LoVo (cell line): Measurements from ENCODE around the gene ITGA2.

ENCODE experiments used
- DNase-seq: peaks from one replicate; pipeline ENCODE4 v3.0.0-alpha.2; 2016; ENCODE audit warnings: low spot score

ITGA2 gene

GRCh38 chr5:53017794-53018391 lies 28.7 kb downstream of the ITGA2 start:
- DNase-seq: no peak

- DNase-seq: no peak
Measured at GRCh38 chr5:53019320-53019719, 30.2 kb downstream of the ITGA2 start.

- no peak for DNase-seq
Measured at GRCh38 chr5:53022930-53023511, 33.9 kb downstream of the ITGA2 start.

GRCh38 chr5:53023969-53024368 lies 34.8 kb downstream of the ITGA2 start:
- no peak for DNase-seq

DNA sequence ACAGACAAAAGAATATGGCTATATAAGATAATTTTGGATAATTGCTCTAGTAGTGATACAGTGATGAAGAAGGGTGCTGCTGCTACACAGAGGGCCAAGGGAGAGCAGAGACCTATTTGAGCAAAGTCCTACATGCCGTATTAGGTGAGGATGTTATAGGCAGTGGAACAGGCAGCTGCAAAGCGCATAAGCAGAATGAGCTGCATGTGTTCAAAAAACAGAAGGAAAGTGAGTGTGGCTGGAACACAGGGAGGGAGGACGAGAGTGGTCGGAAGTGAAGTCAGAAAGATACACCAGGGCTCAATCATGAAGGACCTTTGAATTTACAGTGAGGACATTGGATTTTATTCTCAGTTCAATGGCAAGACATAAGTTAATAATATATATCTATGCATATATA lies 35.4 kb downstream of the ITGA2 start:
- no peak for DNase-seq

DNA sequence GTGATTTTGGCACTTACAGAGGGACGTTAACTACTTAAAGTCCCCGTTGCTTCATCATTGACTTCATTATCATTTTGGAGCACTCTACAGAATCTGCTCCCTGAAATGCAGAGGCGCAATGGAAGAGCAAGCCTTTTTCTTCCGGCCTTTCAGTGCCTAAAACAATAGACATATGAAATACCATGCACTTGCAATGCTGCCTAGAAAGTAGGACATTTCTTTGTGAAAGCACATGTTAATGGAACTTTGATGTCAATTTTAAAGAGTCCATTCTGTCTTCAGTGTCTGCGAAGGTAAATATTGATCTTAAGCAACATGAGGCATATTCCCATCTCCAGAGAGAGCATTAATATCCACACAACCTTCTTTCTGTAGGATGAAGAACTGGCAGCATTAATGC lies 36.3 kb downstream of the ITGA2 start:
- no peak for DNase-seq

GRCh38 chr5:53027913-53028312 lies 38.8 kb downstream of the ITGA2 start:
- DNase-seq: no peak

DNA sequence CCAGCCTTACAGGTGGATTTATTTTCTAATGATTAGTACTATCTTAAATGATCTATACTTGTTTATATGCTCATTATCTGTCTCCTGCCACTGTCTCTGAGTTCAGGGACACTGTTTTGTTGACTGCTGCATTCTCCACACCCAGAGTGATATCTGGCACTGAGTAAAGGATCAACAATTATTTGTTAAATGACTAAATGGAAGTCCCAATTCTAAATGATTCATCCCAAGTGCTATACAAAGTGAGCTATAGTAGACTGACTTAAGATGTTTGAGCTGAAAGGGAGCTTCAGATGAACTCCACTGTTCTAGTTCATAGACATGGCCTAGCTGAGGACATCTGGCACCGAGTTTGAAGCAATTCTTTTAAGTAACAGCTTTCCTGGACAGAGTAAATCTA lies 40.5 kb downstream of the ITGA2 start:
- no peak for DNase-seq

DNA sequence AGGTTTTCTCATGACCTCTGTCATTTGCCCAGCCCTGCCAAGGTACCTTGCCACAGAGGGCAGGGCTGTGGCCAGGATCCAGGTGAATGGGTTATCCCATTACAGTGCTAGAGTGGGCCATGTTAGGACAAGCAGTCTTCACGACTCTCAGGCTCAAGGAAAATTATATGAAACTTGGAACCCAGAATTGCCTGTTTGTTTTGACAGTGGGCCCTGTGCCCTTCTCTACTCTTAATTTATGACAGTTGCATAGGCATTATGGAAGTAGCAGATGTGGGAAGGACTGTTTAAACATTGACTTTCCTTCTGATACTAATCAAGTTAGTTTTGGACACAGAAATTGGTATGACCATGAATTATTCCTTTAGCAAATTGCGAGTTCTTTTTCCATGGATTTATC lies 41.7 kb downstream of the ITGA2 start:
- no peak for DNase-seq

DNA sequence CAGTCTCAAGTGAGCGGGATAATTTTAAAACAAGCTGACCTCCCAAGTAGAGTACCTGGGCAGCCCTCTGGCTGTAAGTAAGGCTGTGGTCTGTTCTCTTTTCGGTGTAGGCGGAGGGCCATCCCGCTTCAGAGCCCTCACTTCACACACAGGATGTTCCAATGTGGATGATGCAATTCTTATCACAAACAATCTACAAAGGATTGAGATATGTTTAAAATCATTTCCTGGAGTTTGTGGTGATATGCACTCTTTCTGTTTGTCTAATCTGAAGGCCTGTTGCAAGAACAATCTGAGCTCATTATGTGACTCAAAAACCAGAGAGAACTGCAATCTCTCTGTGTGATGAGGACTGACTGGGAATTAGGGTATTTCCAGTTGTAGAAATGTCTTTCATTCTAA lies 42.5 kb downstream of the ITGA2 start:
- DNase-seq: peak; percentile 75

DNA sequence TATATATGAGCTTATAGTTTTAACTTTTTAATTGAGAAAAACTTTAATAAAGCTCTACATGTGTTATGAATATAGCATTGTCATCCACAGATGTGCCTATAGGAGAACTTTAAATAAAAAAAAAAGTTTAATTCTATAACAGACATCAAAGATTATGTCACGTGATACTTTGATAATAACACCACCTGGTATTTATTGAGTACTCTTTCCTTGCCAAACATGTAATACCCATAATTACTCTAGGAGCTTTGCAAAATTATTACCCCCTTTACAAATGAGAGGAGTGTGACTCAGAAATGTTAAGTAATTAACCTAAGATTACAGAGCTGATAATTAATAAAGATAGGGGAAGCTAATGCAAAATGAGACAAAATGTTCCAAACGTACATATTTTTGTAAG lies 43.0 kb downstream of the ITGA2 start:
- DNase-seq: no peak

DNA sequence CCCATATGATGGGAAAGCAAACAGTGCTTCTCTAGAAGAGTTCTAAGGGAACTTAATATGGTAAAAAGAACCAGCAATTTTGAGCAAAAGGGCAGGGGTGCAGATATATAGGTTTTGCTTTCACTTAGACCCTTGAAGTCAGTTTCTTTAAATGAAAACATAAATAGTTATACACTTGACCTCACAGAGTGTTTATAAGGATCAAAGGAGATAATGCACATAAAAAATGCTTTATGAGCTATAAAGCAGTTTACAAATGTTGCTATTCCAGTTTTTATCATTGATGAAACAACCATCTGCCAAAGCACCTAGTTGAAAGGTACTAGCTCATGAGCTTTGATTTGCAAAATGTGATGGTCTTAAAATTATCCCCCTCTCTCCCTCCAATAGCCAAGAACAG lies 45.7 kb downstream of the ITGA2 start:
- DNase-seq: no peak

DNA sequence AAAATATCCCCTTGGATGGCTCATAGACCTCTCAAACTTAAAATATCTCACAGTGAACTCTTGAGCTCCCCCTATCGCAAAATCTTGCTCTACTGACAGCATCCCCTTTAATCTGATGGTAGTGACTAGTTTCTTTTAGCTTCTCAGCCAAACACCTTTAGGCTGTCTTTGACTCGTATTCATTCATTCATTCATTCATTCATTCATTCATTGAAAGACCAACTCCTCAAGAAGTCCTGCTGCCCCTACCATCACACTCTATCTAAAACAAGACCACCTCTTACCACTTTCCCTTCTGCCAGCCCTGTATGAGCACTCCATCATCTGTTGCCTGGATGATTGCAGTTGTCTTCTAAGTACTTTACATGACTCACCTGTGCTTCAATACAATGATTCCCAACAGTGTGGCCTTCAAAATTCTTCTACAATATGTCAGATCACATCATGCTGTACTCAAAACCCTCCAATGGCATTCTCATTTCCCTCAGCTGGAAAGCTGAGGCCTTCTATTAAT lies 46.8 kb downstream of the ITGA2 start:
- DNase-seq: no peak

- DNase-seq: peak; percentile 75
Measured at GRCh38 chr5:53037141-53037859, 48.1 kb downstream of the ITGA2 start.

DNA sequence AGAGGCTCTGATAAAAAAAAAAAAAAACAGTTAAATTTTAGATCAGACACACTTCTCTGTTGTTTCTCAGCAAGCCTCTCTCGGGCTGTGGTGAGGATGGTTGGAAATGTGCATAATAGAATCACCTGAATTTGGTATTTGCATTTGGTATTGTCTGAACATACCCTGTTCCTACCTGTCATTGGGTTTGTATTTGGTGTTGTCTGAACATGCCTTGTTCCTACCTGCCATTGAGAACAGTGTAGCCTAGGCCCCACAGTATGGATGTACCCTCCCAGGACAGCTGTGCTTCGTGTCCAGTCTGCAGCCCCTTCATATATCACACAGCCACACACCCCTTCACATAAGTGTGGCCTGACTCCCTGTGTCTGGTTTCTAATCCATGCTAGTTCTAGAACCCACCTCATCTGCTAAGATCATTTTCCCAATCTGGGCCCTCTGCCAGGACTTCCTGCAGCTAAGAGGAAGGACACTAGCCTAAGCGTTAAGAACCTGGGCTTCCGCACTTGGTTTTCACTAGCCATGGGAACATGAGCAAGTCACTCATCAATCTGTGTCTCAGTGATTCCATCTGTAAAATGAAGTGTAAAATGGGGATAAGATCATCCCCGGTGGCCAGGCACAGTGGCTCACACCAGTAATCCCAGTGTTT lies 49.2 kb downstream of the ITGA2 start:
- DNase-seq: no peak

DNA sequence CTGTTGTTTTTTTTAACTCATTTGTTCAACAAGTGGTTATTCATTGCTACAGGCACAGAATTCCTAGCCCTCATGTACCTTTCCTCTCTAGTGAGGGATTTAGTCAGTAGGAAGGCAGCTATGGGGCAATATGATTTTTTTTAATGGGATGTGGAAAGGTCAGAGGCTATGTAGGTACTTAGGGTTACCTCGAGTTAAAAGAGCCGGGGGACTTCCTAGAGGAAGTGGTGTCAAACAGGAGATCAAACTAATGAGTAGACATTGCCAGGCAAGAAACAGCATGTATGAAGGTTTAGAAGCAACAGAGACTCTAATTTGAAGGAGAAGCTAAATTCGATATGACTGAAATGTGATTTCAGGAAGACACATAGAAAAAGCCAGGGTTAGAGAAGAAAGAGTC lies 50.7 kb downstream of the ITGA2 start:
- no peak for DNase-seq

GRCh38 chr5:53041071-53041692 lies 52.0 kb downstream of the ITGA2 start:
- no peak for DNase-seq

DNA sequence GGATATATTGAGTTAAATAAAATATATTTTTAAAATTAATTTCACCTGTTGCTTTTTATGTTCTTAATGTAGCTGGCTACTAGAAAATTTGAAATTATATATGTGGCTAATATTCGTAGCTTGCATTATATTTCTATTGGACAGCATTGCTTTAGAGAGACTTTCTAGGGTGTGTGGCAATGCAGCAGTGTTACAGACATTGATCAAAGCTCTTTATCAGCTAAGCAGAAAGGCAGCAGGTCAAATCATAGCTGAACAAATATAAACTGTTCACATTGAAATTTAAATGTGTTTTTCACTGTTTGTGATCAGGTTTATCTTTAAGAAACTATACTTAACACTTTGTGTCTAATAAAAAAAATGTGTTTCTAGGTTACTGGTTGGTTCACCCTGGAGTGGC lies 52.6 kb downstream of the ITGA2 start:
- DNase-seq: no peak

DNA sequence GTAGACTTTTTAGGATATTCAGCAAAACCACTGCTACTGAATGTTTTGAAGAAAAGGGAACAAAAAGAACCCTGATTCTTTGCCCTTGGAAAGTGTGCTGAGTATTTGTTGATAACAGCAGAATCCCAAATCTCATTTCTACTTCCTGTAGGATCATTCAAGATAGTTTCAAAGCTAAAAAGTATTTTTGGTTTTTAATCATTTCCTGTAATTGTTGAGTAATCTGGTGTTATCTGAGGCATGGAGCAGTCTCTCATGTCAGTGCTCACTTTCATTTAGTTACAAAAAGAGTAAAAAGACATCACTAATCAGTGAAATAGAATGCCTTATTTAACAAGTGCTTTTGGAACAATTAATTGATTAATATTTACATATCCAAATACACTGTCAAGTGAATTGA lies 56.1 kb downstream of the ITGA2 start:
- DNase-seq: no peak

- DNase-seq: no peak
Measured at GRCh38 chr5:53048248-53048647, 59.1 kb downstream of the ITGA2 start.

- no peak for DNase-seq
Measured at GRCh38 chr5:53052499-53052898, 63.3 kb downstream of the ITGA2 start.

DNA sequence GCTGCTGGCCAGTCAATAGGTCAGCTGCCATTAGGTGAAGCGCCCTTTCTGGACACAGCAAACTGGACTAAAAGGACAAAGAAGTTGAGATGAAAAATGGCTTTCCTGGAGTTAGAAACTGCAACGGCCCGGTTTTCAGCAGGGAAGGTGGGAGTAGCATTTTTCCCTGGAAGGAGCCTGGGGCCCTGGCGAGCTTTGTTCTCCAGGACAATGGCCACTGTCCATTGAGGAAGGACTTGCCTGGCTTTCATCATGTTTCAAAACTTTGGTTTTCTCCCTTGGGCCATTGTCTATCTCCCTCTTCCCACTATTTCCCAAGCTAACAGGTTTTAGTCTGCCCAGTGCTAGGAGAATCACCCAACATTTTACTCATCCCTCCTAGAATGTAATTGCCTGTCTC lies 64.2 kb downstream of the ITGA2 start:
- DNase-seq: no peak

DNA sequence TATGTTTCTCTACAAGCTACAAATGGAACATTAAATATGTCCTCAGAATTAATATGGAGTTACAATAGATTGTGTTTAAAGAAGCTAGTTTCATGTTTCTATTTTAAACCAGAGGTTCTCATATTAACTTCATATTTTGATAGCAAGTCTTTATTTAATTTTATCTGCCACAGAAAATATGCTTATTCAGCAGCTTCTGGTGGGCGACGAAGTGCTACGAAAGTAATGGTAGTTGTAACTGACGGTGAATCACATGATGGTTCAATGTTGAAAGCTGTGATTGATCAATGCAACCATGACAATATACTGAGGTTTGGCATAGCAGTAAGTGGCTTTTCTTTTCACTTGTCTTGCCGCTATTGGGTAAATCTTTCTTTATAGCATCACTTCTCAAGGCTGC lies 66.2 kb downstream of the ITGA2 start:
- DNase-seq: no peak
